Medulla oblongata (tissue), 1 donor: ENCODE measurements around the gene ZBED5.
"Not testable (repeated sequence)": the region's sequence is repeated elsewhere in the genome, so short reads cannot be mapped to it uniquely, and the experiment has no call there.

ENCODE experiments used
- DNase-seq: peaks from one replicate; pipeline ENCODE4 v3.0.0-alpha.2; 2015; ENCODE audit errors: extremely low spot score

ZBED5 gene

GRCh38 chr11:10838083-10838482, 19.8 kb downstream of the ZBED5 start:
- no peak for DNase-seq

- not testable (repeated sequence) for DNase-seq
These were observed 21.0 kb downstream of the ZBED5 start for GRCh38 chr11:10836884-10837283.

- DNase-seq = no peak
These were observed 28.7 kb downstream of the ZBED5 start for GRCh38 chr11:10829139-10829538.

- DNase-seq = no peak
These were observed 29.5 kb downstream of the ZBED5 start for GRCh38 chr11:10828402-10828801.

GRCh38 chr11:10824888-10825287, 33.0 kb downstream of the ZBED5 start:
- no peak for DNase-seq

DNA sequence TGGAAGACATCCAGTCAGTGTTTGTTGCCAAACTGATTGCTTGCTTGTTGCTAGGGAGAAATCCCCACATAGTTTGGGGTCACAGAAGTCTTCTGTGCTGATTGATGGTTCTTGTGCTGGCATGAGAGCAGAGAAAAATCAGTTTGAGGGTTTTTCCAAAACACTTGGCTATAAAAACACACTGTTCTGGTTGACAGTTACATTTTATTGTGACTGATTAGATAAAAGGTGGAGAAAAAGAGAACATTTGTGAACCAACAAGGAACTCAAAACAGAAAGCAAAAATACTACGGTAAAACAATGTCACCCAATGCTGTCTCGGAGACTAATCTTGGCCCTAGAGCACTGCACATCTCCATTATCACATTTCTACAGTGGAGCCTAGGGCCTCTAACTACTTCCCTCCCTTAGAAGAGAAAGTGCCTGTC, 34.7 kb downstream of the ZBED5 start:
- DNase-seq = no peak

DNA sequence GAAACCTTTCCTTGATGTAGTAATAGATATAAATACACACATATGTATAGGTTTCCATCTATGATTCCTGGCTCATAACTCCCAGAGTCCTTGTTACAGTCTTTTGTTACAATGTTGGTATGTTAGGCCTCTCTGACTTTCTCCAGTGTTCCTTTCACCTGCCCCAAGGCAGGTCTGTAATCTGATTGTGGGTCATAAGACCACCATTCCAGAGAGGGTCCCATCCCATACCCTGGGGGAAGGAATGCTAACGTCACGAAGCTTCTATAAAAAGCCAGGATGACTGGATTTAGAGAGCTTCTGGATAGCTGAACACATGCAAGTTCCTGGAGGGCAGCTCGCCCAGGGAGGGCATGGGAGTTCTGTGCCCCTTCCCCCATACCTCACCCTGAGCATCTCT, 35.4 kb downstream of the ZBED5 start:
- not testable (repeated sequence) for DNase-seq

DNA sequence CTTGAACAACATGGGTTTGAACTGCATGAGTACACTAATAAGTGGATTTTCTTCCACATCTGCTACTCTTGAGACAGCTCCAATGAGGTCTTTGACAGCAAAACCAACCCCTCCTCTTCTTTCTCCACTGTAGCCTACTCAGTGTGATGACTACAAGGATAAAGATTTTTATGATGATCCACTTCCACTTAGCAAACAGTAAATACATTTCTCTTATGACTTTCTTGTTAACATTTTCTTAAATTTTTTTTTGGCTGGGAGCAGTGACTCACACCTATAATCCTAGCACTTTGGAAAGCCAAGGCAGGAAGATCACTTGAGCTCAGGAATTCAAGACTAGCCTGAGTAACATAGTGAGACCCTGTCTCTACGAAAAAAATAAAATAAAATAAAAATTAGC, 39.3 kb downstream of the ZBED5 start:
- DNase-seq = no peak

GRCh38 chr11:10813945-10814344, 43.9 kb downstream of the ZBED5 start:
- DNase-seq = no peak

GRCh38 chr11:10809373-10810160, 48.3 kb downstream of the ZBED5 start:
- DNase-seq = no peak

DNA sequence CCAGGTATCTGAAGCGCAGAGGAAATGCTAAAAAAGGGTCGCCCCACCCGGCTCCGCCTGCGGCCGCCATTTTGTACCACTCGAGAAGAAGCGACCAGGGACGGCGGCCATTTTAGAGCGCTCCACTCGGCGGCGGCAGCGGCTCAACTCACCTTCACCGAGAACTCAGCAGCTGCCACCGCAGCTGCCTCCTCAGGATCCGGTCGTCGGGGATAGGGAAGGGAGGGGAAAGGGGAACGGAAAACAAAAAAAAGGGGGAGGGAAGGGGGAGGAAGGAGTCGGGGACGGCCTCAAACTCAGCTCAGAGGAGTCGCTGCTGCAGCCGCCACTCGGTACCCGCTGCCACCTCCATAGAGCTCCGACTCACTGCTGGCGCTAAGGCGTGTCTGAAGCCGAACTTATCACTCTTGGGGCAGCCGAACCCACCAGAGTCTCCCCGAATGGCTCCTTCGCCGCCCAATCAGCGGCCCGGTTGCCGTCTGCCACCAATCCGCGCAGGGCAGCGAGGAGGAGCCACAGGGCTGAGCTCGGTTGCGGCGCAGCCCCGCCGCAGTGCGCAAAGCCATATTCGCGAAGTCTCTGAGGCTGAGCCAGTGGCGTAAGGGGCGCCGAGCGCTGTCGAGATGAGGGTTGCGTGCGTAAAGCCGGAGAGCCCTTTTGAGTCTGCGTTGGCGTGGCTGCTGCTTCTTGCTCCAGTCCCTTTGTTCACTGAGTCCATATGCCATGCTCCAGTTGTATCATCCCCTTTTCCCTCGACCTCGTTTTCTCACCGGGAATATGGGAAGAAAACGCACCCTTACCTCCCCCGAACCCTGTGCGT, 49.1 kb downstream of the ZBED5 start, which contains the start of gene EIF4G2:
Gene EIF4G2, minus strand, starts transcription at position 374 of the 820 bp plus-strand sequence.
- peak; percentile 100 for DNase-seq

GRCh38 chr11:10808235-10808552, 49.7 kb downstream of the ZBED5 start:
- no peak for DNase-seq

DNA sequence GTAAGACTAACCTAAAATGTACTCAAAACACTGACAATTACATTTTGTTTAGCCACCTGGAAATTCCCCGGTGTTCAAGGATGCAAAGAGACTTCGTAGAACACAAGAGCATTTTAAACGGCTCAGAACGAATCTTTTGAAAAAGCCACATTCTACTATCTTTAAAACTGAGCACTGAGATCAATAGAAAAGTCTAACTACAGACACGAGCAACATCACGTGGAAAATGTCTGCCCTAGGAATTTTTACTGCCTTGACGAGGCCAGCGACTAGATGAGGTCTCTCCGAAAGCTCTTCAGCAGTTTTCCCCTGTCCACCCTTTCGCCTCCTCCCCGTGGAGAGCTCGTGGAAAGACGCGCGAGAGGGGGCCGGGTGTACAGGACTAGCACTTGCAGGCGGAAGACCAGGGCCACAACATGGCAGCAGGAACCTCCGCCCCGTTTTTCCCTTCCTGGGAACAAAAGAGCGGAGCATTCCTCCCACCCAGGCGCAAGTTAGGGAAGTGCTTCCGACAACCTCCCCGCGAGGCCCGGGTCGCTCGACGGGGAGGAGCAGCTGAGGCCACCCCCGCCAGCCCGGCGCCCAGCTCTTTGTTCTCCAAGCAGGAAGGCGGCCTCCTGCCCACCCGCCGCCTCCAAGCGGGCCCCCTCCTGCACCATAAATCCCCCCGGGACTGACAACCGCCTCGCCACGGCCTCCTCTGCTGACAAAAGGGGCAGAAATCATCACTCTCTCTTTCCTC, 50.2 kb downstream of the ZBED5 start:
- peak; percentile 57 for DNase-seq

DNA sequence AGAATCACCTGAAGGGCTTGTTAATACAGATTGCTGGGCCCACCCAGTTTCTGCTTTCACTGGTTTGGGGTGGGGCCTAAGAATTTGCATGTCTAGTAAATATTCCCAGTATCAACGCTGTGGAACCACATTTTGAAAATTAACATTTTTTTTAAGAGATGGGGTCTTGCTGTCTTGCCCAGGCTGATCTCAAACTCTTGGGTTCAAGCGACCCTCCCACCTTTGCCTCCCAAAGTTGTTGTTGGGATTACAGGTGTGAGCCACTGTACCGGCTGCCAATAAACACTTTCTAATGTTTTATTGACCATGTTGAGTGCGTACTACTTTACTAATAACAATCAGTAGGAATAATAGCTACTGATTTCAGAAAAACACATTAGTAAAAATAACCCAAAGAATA, 51.6 kb downstream of the ZBED5 start:
- DNase-seq = no peak

DNA sequence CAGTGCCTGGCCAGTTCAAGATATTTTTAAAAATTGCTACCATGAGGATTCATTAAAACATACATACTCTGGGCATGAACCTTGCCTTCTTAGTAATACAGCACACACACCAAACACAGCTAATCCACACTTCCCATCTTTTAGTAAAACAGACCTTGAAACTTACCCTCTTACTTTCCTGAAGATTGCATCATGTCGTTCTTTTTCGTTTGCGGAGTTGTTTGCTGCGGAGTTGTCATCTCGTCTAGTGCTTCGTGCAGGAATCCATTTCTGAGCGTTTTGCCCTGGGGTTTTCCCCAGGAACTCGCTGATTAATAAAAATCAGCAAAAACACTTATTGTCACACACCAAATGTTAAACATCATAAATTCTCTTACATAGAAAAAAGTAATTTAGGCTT, 52.1 kb downstream of the ZBED5 start:
- no peak for DNase-seq

- no peak for DNase-seq
These were observed 54.2 kb downstream of the ZBED5 start for GRCh38 chr11:10803676-10804075.
